Uterus (tissue), 2 donors: ENCODE measurements around the gene ASB13.

Experiments
- CTCF ChIP-seq, 4 experiments: fragments of 200-600 bp in 2 of 4; fragments of 450-650 bp in 2 of 4; sonication (generic) in 2 of 4; IDR thresholded peaks; one replicate each; pipeline ENCODE4 v1.5.1; 2016 to 2019; ENCODE audit warnings: antibody characterized with exemption in 4 of 4, mild to moderate bottlenecking in 2 of 4, moderate library complexity in 1 of 4
- POLR2A ChIP-seq, 2 donors: fragments of 450-650 bp; IDR thresholded peaks; one replicate each; pipeline ENCODE4 v1.6.1; 2016; ENCODE audit warnings: antibody characterized with exemption in 2 of 2, mild to moderate bottlenecking in 1 of 2, moderate library complexity in 1 of 2

DNA sequence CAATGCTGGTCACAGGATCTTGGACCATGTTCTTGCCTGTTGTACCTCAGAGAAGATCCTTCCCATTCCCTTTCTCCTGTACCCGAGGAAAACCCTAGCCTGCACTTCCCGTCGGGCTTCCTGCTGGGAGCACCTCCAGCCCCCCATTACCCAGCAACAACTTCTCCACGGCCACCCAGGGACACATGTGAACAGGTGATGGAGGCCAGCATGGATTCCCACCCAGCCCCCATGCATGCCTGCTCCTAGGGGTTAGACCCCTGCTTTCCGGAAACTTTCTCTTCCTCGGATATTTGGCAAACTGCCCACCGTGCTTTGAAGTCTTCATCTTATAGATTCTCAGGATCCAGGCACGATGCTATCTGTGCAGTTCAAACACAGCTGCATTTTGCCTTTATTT lies 74.3 kb downstream of the ASB13 start:
- no peak for TF ChIP-seq CTCF (IDR thresholded peaks at IDR 0.05)
- TF ChIP-seq POLR2A (IDR thresholded peaks at IDR 0.05): no peak
